ENCODE data around the gene EPO. TPM values are rescaled to one million over a fixed set of nuclear protein-coding genes. Genes with fewer than 3 reads are reported as not detected.

The EPO gene
- total and polyA plus RNA-seq, 10 donors, result 0.06 to 0.42 (median 0.19) TPM; not detected in 6

DNA sequence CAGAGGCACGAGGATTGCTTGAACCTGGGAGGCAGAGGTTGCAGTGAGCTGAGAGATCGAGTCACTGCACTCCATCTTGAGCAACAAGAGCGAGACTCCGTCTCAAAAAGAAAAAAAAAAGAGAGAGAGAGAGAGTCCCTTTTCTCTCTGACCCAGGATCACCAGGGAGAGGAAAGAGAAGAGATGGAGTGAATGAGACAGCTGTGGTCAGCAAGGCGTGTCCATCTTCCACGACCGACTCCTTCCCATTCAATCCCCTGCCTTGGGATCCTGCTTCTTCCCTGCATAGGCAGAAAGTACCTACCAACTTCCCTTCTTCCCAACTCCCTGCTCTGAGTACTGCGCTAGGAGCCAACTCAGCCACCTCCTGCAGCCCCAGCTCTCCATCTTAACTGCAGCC, 7.9 kb downstream of the EPO start:
- Histone ChIP-seq H3K4me1 (peaks cover 0 to 10% (median 5%) of the 10 kb centered on the region in 6 donors), H3K27me3 (replicated peaks in 1 of 7) (peaks cover 0 to 30% (median 10%) of the 10 kb centered on the region in 7 donors), H3K4me3 (no peak overlapping the region), H3K27ac (no peak overlapping the region), H3K36me3 (no peaks in the 10 kb centered on the region), H3K9me3 (no peaks in the 10 kb centered on the region)
- no peak for DNase-seq
- TF ChIP-seq POLR2A (IDR thresholded peaks at IDR 0.05), result no peak
- no peak for TF ChIP-seq POLR2AphosphoS5 (IDR thresholded peaks at IDR 0.05)
- intact Hi-C loops (cut with DNase I; ENCODE audit: low total_unique reads), result no loop called here
- 71 to 80% (median 78%) methylated on average over 8 of the region's 8 CpGs for WGBS, 5 donors

DNA sequence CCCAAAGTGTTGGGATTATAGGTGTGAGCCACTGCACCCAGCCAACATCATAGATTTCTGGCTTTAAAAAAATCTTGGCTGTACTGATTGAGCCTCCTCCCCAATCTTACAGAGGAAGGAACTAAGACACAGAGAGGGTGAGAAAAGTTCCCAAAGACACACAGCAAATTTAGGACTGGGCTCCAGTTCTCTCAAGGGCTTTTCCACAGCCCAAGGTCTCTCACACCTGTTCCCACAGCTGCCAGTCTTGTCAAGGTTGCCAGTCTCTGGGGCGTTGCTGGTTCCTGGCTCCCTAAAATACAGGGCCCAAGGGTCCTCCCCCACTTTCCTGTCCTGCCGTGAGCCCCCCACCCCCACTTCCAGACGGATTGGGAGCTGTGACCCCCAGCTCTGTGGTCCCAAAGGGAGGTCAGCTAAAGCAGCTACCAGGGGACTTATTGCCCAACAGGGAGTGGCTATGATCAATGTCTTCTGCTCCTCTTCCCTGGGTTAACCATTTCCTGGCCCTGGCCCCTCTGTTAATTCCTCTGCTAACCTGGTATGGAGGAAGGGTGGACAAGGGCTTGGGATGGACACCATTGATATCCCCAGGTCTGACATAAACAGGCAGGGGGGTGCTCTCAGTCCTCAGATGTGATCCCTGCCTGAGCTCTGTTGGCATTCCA, 10.0 kb downstream of the EPO start:
- Histone ChIP-seq H3K4me1 (peaks cover 0 to 6% (median 2%) of the 10 kb centered on the region in 6 donors), H3K9me3 (no peaks in the 10 kb centered on the region), H3K36me3 (no peaks in the 10 kb centered on the region), H3K27me3 (replicated peaks in 1 of 7) (peaks cover 0 to 10% (median 0%) of the 10 kb centered on the region in 7 donors), H3K27ac (no peak overlapping the region), H3K4me3 (no peak overlapping the region)
- WGBS, 5 donors, result 23 to 39% methylated on average over 3 of the region's 3 CpGs; no CpG with 5 or more reads in 3 of the 5 donors
- no peak for TF ChIP-seq POLR2AphosphoS5 (IDR thresholded peaks at IDR 0.05)
- TF ChIP-seq POLR2A (IDR thresholded peaks at IDR 0.05), result no peak
- TF ChIP-seq CTCF (IDR thresholded peaks at IDR 0.05 in 8 of 11, conservative IDR thresholded peaks at IDR 0.05 in 3 of 11), result no peak
- intact Hi-C loops (cut with DNase I; ENCODE audit: low total_unique reads), result no loop called here
- DNase-seq, result no peak

DNA sequence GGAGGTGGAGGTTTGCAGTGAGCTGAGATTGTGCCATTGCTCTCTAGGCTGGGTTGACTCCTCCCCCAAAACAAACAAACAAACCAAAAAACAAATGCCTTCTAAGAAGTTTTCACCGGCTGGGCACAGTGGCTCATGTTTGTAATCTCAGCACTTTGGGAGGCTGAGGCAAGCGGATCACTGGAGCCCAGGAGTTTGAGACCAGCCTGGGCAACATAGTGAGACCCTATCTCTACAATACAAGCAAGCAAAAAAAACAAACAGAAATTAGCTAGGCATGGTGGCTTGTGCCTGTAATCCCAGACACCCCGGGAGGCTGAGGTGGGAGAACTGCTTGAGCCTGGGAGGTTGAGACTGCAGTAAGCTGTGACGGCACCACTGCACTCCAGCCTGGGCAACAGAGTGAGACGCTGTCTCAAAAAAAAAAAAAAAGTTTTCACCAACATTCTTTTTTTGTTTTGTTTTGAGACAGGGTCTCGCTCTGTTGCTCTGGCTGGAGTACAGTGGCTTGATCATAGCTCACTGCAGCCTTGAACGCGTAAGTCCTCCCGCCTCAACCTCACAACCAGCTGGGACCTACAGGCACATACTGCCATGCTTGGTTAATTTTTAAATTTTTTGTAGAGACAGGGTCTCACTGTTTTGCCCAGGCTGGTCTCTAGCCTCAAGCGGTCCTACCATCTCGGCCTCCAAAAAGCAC, 11.8 kb downstream of the EPO start:
- no peaks in the 10 kb centered on the region for H3K9me3 ChIP-seq
- no peak for TF ChIP-seq CTCF (IDR thresholded peaks at IDR 0.05 in 8 of 11, conservative IDR thresholded peaks at IDR 0.05 in 3 of 11)
- no peak for TF ChIP-seq POLR2A (IDR thresholded peaks at IDR 0.05)
- TF ChIP-seq POLR2AphosphoS5 (IDR thresholded peaks at IDR 0.05), result no peak
- H3K4me1 ChIP-seq, result no peaks in the 10 kb centered on the region
- H3K4me3 ChIP-seq, result no peak overlapping the region
- intact Hi-C loops (cut with DNase I; ENCODE audit: low total_unique reads), result no loop called here
- no peak for DNase-seq
- WGBS, 5 donors, result 76 to 77% (median 77%) methylated on average over 11 of the region's 11 CpGs; no CpG with 5 or more reads in 2 of the 5 donors
- no peak overlapping the region for H3K27ac ChIP-seq
- no peaks in the 10 kb centered on the region for H3K36me3 ChIP-seq
- peaks cover 0 to 6% (median 0%) of the 10 kb centered on the region in 7 donors for H3K27me3 ChIP-seq (replicated peaks in 1 of 7)

DNA sequence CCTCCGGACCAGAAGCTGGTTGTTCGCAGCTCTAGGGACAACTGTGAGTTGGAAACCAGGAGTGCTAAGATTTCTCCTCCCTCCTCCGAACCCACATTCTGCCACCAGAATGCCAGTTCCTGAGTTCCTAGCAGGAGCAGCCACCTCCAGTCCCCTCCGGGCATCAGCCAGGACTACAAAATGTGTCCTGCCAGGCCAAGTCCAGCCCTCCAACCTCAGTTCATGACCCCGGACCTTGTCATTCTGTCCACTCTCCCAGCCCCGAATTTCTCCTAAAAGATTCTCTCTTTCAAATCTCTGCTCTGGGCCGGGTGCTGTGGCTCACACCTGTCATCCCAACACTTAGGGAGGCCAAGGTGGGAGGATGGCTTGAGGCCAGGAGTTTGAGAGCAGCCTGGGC, 15.5 kb downstream of the EPO start:
- intact Hi-C loops (cut with DNase I; ENCODE audit: low total_unique reads), result no loop called here
- Histone ChIP-seq H3K27me3 (replicated peaks in 1 of 7) (peaks cover 0 to 6% (median 0%) of the 10 kb centered on the region in 7 donors), H3K4me1 (no peaks in the 10 kb centered on the region), H3K4me3 (no peak overlapping the region), H3K9me3 (no peaks in the 10 kb centered on the region), H3K27ac (no peak overlapping the region), H3K36me3 (no peaks in the 10 kb centered on the region)
- TF ChIP-seq POLR2AphosphoS5 (IDR thresholded peaks at IDR 0.05) (no peak), CTCF (IDR thresholded peaks at IDR 0.05 in 8 of 11, conservative IDR thresholded peaks at IDR 0.05 in 3 of 11) (no peak), POLR2A (IDR thresholded peaks at IDR 0.05) (no peak)
- WGBS, 5 donors, result 82 to 89% (median 89%) methylated on average over 7 of the region's 7 CpGs; no CpG with 5 or more reads in 2 of the 5 donors
- DNase-seq, result no peak
